Measurements from ENCODE around the gene TMEM8B. TPM values are rescaled to one million over a fixed set of nuclear protein-coding genes. Genes with fewer than 3 reads are reported as not detected.

Gene TMEM8B
- total RNA-seq, 1 donor from 2014 or later: 44.4 TPM

- no peak for TF ChIP-seq CTCF (IDR thresholded peaks at IDR 0.05; ENCODE audit: partially characterized antibody, unreplicated experiment)
- DNase-seq: no peak
- no peaks in the 10 kb centered on the region for H3K36me3 Mint-ChIP-seq (ENCODE audit: unreplicated experiment)
- H3K4me1 Mint-ChIP-seq (ENCODE audit: low read depth, unreplicated experiment): peaks cover 17% of the 10 kb centered on the region
- peaks cover 15% of the 10 kb centered on the region for H3K9me3 Mint-ChIP-seq (ENCODE audit: unreplicated experiment)
- peaks cover 12% of the 10 kb centered on the region for H3K27me3 Mint-ChIP-seq (ENCODE audit: unreplicated experiment)
- no peak overlapping the region for H3K4me3 Mint-ChIP-seq (ENCODE audit: unreplicated experiment)
- no peak overlapping the region for H3K27ac Mint-ChIP-seq (ENCODE audit: unreplicated experiment)
These were observed 29.4 kb downstream of the TMEM8B start for GRCh38 chr9:35858458-35858857.

GRCh38 chr9:35859310-35859989, 30.4 kb downstream of the TMEM8B start:
- TF ChIP-seq CTCF (IDR thresholded peaks at IDR 0.05; ENCODE audit: partially characterized antibody, unreplicated experiment): no peak
- Mint-ChIP-seq H3K9me3 (ENCODE audit: unreplicated experiment) (peaks cover 14% of the 10 kb centered on the region), H3K4me3 (ENCODE audit: unreplicated experiment) (no peak overlapping the region), H3K4me1 (ENCODE audit: low read depth, unreplicated experiment) (peaks cover 11% of the 10 kb centered on the region), H3K36me3 (ENCODE audit: unreplicated experiment) (no peaks in the 10 kb centered on the region), H3K27me3 (ENCODE audit: unreplicated experiment) (peaks cover 12% of the 10 kb centered on the region), H3K27ac (ENCODE audit: unreplicated experiment) (no peak overlapping the region)
- no peak for DNase-seq

GRCh38 chr9:35859990-35860339, 30.9 kb downstream of the TMEM8B start:
- Mint-ChIP-seq H3K27ac (ENCODE audit: unreplicated experiment) (no peak overlapping the region), H3K4me1 (ENCODE audit: low read depth, unreplicated experiment) (peaks cover 8% of the 10 kb centered on the region), H3K27me3 (ENCODE audit: unreplicated experiment) (peaks cover 12% of the 10 kb centered on the region), H3K4me3 (ENCODE audit: unreplicated experiment) (no peak overlapping the region), H3K9me3 (ENCODE audit: unreplicated experiment) (peaks cover 11% of the 10 kb centered on the region), H3K36me3 (ENCODE audit: unreplicated experiment) (no peaks in the 10 kb centered on the region)
- no peak for TF ChIP-seq CTCF (IDR thresholded peaks at IDR 0.05; ENCODE audit: partially characterized antibody, unreplicated experiment)
- DNase-seq: no peak

- Mint-ChIP-seq H3K36me3 (ENCODE audit: unreplicated experiment) (no peaks in the 10 kb centered on the region), H3K9me3 (ENCODE audit: unreplicated experiment) (peaks cover 11% of the 10 kb centered on the region), H3K4me3 (ENCODE audit: unreplicated experiment) (no peak overlapping the region), H3K27ac (ENCODE audit: unreplicated experiment) (no peak overlapping the region), H3K4me1 (ENCODE audit: low read depth, unreplicated experiment) (peaks cover 8% of the 10 kb centered on the region), H3K27me3 (ENCODE audit: unreplicated experiment) (peaks cover 10% of the 10 kb centered on the region)
- no peak for TF ChIP-seq CTCF (IDR thresholded peaks at IDR 0.05; ENCODE audit: partially characterized antibody, unreplicated experiment)
- no peak for DNase-seq
These were observed 32.3 kb downstream of the TMEM8B start for GRCh38 chr9:35861161-35861897.

GRCh38 chr9:35862328-35862727, 33.3 kb downstream of the TMEM8B start:
- Mint-ChIP-seq H3K4me3 (ENCODE audit: unreplicated experiment) (no peak overlapping the region), H3K36me3 (ENCODE audit: unreplicated experiment) (no peaks in the 10 kb centered on the region), H3K27ac (ENCODE audit: unreplicated experiment) (no peak overlapping the region), H3K27me3 (ENCODE audit: unreplicated experiment) (peaks cover 6% of the 10 kb centered on the region), H3K9me3 (ENCODE audit: unreplicated experiment) (peaks cover 10% of the 10 kb centered on the region), H3K4me1 (ENCODE audit: low read depth, unreplicated experiment) (peaks cover 8% of the 10 kb centered on the region)
- TF ChIP-seq CTCF (IDR thresholded peaks at IDR 0.05; ENCODE audit: partially characterized antibody, unreplicated experiment): no peak
- no peak for DNase-seq

Measured in glutamatergic neuron (in vitro differentiated cells).